Ascending aorta (tissue), 2 donors: Measurements from ENCODE around the gene ATP10A. TPM values are rescaled to one million over a fixed set of nuclear protein-coding genes. Genes with fewer than 3 reads are reported as not detected.

Experiments
- DNase-seq, 2 donors: peaks; one replicate each; pipeline ENCODE4 v3.0.0-alpha.2; 2019; ENCODE audit warnings: low spot score in 2 of 2
- H3K27ac ChIP-seq, 2 donors: fragments of 200-600 bp; sonication (generic); one replicate each; pipeline ENCODE4 v1.5.1; 2016 to 2017; ENCODE audit warnings: mild to moderate bottlenecking in 1 of 2
- H3K27me3 ChIP-seq: fragments of 200-600 bp; sonication (generic); one replicate; pipeline ENCODE4 v1.5.1; 2017
- H3K36me3 ChIP-seq, 2 donors: fragments of 200-600 bp; sonication (generic); one replicate each; pipeline ENCODE4 v1.5.1; 2016
- H3K4me1 ChIP-seq, 2 donors: fragments of 200-600 bp; sonication (generic); one replicate each; pipeline ENCODE4 v1.5.1; 2016 to 2017; ENCODE audit warnings: mild to moderate bottlenecking in 1 of 2
- H3K4me3 ChIP-seq, 2 donors: fragments of 200-600 bp; sonication (generic); one replicate each; pipeline ENCODE4 v1.5.1; 2016 to 2017; ENCODE audit warnings: mild to moderate bottlenecking in 1 of 2
- H3K9me3 ChIP-seq, 2 donors: fragments of 200-600 bp; sonication (generic); one replicate each; pipeline ENCODE4 v1.5.1; 2016
- CTCF ChIP-seq, 3 experiments: fragments of 200-600 bp in 2 of 3; fragments of 450-650 bp in 1 of 3; sonication (generic) in 2 of 3; IDR thresholded peaks; one replicate each; pipeline ENCODE4 v1.5.1; 2016 to 2019; ENCODE audit warnings: antibody characterized with exemption in 3 of 3, mild to moderate bottlenecking in 1 of 3, moderate library complexity in 1 of 3
- intact Hi-C: fragments of 100-400 bp; cut with DNase I; formaldehyde crosslinking; loops from one replicate; pipeline ENCODE4 v1.15.1; 2023
- total RNA-seq: library from RNA; depleted of rRNA; stranded (reverse); fragments of >200 nt; gene quantifications from one replicate; pipeline ENCODE4 v1.1.0, GENCODE V29; 2016

ATP10A gene
- total RNA-seq, 1 donor from 2014 or later, result 26.7 TPM

GRCh38 chr15:25824618-25825017 is 38.5 kb downstream of the ATP10A start:
- Histone ChIP-seq H3K4me3 (no peak overlapping the region), H3K36me3 (no peaks in the 10 kb centered on the region), H3K27ac (peak overlapping the region; percentile 41 to 66), H3K9me3 (no peaks in the 10 kb centered on the region), H3K27me3 (no peaks in the 10 kb centered on the region), H3K4me1 (peaks cover 0 to 23% of the 10 kb centered on the region in 2 donors)
- no peak for TF ChIP-seq CTCF (IDR thresholded peaks at IDR 0.05)
- no peak for DNase-seq
- intact Hi-C loops, result no loop called here

DNA sequence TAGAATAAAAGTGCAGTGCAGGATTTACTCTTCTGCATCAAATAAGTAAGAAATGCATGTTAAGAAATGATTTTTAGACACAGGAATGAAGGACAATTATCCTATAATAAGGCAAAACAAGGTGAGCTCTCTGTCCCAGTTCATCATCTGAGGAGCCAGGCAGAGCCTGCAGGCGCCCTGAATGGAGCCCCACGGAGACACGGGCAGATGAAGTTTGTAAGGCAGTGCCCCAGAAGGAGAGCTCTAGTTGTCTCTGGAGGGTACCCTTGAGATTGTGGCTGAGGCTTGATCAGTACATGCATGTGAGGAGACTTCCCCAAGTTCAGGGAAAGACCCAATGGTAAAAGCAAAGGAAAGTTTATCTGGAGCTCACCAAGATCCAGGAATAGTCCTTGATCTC is 50.3 kb downstream of the ATP10A start:
- Histone ChIP-seq H3K36me3 (no peaks in the 10 kb centered on the region), H3K4me1 (peaks cover 0 to 31% of the 10 kb centered on the region in 2 donors)
- intact Hi-C loops, result no loop called here

GRCh38 chr15:25812073-25812472 is 51.1 kb downstream of the ATP10A start:
- H3K9me3 ChIP-seq, result no peaks in the 10 kb centered on the region
- no peaks in the 10 kb centered on the region for H3K27me3 ChIP-seq
- H3K4me3 ChIP-seq, result no peak overlapping the region
- TF ChIP-seq CTCF (IDR thresholded peaks at IDR 0.05), result no peak
- no peaks in the 10 kb centered on the region for H3K36me3 ChIP-seq
- H3K27ac ChIP-seq, result no peak overlapping the region
- intact Hi-C loops, result no loop called here
- DNase-seq, result no peak
- H3K4me1 ChIP-seq, result peaks cover 0 to 31% of the 10 kb centered on the region in 2 donors

More for the DNA sequence above, 50.3 kb downstream of the ATP10A start:
- no peaks in the 10 kb centered on the region for H3K9me3 ChIP-seq
- no peak overlapping the region for H3K27ac ChIP-seq
- no peak overlapping the region for H3K4me3 ChIP-seq
- no peaks in the 10 kb centered on the region for H3K27me3 ChIP-seq
- no peak for DNase-seq
- TF ChIP-seq CTCF (IDR thresholded peaks at IDR 0.05), result no peak

DNA sequence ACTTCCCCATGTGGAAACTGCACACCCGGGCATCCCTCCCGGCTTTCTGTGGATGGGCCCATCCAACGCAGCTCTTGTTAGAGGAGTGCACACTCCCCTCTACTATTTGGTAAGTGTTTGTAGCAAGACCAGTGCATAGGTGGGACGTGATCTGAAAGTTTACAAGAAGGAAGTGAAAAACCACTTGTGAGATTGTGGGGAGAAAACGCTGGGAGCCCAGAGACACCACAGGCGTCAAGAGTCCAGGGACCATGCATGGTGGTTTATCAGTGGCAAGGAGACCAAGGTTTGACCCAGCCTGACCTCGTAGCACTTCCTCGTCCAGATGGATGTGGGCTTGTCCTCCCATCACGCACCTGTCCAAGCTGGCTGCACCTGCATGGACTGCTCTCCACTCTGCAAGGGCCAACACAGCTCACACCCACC is 51.6 kb downstream of the ATP10A start:
- H3K27ac ChIP-seq, result no peak overlapping the region
- DNase-seq, result no peak
- H3K27me3 ChIP-seq, result no peaks in the 10 kb centered on the region
- TF ChIP-seq CTCF (IDR thresholded peaks at IDR 0.05), result no peak
- no peak overlapping the region for H3K4me3 ChIP-seq
- H3K36me3 ChIP-seq, result no peaks in the 10 kb centered on the region
- peaks cover 0 to 31% of the 10 kb centered on the region in 2 donors for H3K4me1 ChIP-seq
- intact Hi-C loops, result no loop called here
- H3K9me3 ChIP-seq, result no peaks in the 10 kb centered on the region

- Histone ChIP-seq H3K36me3 (no peaks in the 10 kb centered on the region), H3K4me3 (no peak overlapping the region), H3K27ac (peak overlapping the region in 1 of 2 donors; percentile 32), H3K4me1 (peaks cover 0 to 32% of the 10 kb centered on the region in 2 donors), H3K9me3 (no peaks in the 10 kb centered on the region), H3K27me3 (no peaks in the 10 kb centered on the region)
- intact Hi-C loops, result no loop called here
- no peak for DNase-seq
- TF ChIP-seq CTCF (IDR thresholded peaks at IDR 0.05), result no peak
Observed at GRCh38 chr15:25810631-25811091, 52.5 kb downstream of the ATP10A start.

GRCh38 chr15:25810154-25810553 is 53.0 kb downstream of the ATP10A start:
- peak overlapping the region in 1 of 2 donors; percentile 32 for H3K27ac ChIP-seq
- TF ChIP-seq CTCF (IDR thresholded peaks at IDR 0.05), result no peak
- H3K9me3 ChIP-seq, result no peaks in the 10 kb centered on the region
- DNase-seq, result no peak
- no peak overlapping the region for H3K4me3 ChIP-seq
- no peaks in the 10 kb centered on the region for H3K27me3 ChIP-seq
- H3K4me1 ChIP-seq, result peaks cover 2 to 37% of the 10 kb centered on the region in 2 donors
- intact Hi-C loops, result no loop called here
- no peaks in the 10 kb centered on the region for H3K36me3 ChIP-seq
